Hepatic stellate cell (primary cell): ENCODE data around the gene SLC12A6.
"Not testable (repeated sequence)": the region's sequence is repeated elsewhere in the genome, so short reads cannot be mapped to it uniquely, and the experiment has no call there.

Source experiments
- DNase-seq: peaks from one replicate; pipeline ENCODE4 v3.0.0; 2011; ENCODE audit warnings: low spot score

The SLC12A6 gene

GRCh38 chr15:34193272-34193671 lies 144.3 kb downstream of the SLC12A6 start:
- not testable (repeated sequence) for DNase-seq

GRCh38 chr15:34188711-34189110 lies 148.9 kb downstream of the SLC12A6 start:
- no peak for DNase-seq

GRCh38 chr15:34185666-34186065 lies 151.9 kb downstream of the SLC12A6 start:
- no peak for DNase-seq

GRCh38 chr15:34182942-34183341 lies 154.6 kb downstream of the SLC12A6 start:
- no peak for DNase-seq
